Measurements from ENCODE around the gene TMTC2. TPM values are rescaled to one million over a fixed set of nuclear protein-coding genes. Genes with fewer than 3 reads are reported as not detected.
"Not testable (repeated sequence)": the region's sequence is repeated elsewhere in the genome, so short reads cannot be mapped to it uniquely, and the experiment has no call there.

Gene TMTC2
- polyA plus RNA-seq, 1 donor, result 12.1 TPM

DNA sequence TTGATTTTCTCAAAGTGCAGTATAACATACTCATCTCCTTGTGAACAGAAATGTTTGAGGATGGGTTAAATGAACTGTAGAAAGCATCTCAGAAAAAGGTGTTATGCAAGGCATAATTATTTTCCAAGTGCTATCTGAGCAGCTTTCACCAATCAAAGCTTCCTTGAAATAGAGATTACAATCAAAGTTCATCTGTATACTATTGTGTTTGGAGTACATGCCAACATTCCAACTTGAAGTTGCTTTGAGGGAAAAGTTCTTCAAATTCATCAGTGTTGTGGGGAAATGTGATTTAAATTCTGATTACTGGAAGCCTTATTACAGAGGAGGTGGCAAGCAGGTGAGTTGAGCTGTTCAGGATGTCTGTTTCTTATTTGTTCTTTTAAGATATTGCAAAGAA lies 68.2 kb downstream of the TMTC2 start:
- Histone ChIP-seq H3K27ac (ENCODE audit: low read length) (no peak overlapping the region), H3K27me3 (ENCODE audit: control insufficient read depth, insufficient read depth, low read length) (no peaks in the 10 kb centered on the region), H3K4me1 (ENCODE audit: control insufficient read depth, insufficient read depth, low read length) (no peaks in the 10 kb centered on the region), H3K9me3 (ENCODE audit: control insufficient read depth, low read depth, low read length) (no peaks in the 10 kb centered on the region), H3K4me3 (ENCODE audit: low read length) (no peak overlapping the region), H3K36me3 (ENCODE audit: control insufficient read depth, insufficient read depth, low read length) (no peaks in the 10 kb centered on the region)
- DNase-seq, result no peak

DNA sequence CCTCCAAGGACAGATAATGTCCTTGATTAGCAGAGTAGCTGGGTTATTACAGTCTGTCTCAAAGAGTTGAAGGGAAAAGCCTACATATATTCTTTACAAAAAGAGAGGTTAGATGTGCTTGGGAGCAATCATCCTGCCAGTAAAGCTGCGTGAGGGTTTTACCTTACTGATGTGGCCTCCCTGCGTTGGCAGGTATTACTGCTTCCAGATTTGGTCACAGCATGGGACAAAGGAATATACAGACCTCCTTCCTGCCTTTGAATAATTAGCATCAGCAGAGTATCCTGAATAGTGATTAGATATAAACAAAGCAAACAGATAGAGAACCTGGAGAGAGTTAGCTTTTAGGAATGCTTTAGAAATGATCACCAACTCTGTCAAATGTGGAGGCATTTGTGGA lies 69.6 kb downstream of the TMTC2 start:
- Histone ChIP-seq H3K27ac (ENCODE audit: low read length) (no peak overlapping the region), H3K27me3 (ENCODE audit: control insufficient read depth, insufficient read depth, low read length) (no peaks in the 10 kb centered on the region), H3K36me3 (ENCODE audit: control insufficient read depth, insufficient read depth, low read length) (no peaks in the 10 kb centered on the region), H3K9me3 (ENCODE audit: control insufficient read depth, low read depth, low read length) (no peaks in the 10 kb centered on the region), H3K4me1 (ENCODE audit: control insufficient read depth, insufficient read depth, low read length) (no peaks in the 10 kb centered on the region), H3K4me3 (ENCODE audit: low read length) (no peak overlapping the region)
- no peak for DNase-seq
- WGBS (ENCODE audit: insufficient coverage, low lambda C conversion rate), result no CpG with 5 or more reads among the region's 2 CpGs

DNA sequence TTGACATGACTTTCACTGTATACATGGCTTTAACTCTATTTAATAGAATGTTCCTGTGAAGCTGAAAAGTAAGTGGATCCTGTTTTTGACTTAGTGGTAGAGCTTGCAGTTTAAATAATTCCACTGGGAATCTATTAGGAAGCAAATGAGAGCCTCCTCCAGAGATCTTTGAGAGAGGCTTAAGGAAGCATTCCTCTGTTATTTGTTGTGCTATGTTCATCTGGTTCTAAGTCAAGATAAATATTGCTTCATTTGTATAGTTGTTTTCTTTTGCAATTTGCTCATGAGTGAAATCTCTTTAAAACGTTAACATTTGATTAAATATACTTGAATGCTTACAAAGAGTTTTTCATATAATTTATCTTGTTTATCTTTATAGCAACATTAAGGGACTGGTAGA lies 70.4 kb downstream of the TMTC2 start:
- Histone ChIP-seq H3K4me1 (ENCODE audit: control insufficient read depth, insufficient read depth, low read length) (no peaks in the 10 kb centered on the region), H3K27ac (ENCODE audit: low read length) (no peak overlapping the region), H3K27me3 (ENCODE audit: control insufficient read depth, insufficient read depth, low read length) (no peaks in the 10 kb centered on the region), H3K9me3 (ENCODE audit: control insufficient read depth, low read depth, low read length) (no peaks in the 10 kb centered on the region), H3K4me3 (ENCODE audit: low read length) (no peak overlapping the region), H3K36me3 (ENCODE audit: control insufficient read depth, insufficient read depth, low read length) (no peaks in the 10 kb centered on the region)
- no peak for DNase-seq
- 50% methylated on average over 1 of the region's 1 CpG for WGBS (ENCODE audit: insufficient coverage, low lambda C conversion rate)

DNA sequence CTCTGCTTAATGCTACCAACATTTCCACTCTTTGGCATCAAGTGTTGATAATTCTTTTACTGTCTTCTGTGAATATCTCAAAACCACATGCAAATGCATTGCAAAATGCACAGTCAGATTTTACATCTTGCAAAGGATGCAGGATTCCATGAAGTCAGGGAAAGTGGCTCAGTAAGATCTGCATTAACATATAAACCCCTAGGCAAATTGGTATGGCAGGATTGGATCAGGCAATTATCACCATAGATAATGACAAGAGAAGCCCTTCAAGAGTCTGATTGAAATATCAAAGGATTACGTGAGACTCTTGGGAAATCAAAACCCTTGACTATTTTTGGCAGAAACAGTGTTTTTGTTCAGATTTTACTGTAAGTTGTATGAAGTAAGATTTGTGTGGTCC lies 71.0 kb downstream of the TMTC2 start:
- H3K4me1 ChIP-seq (ENCODE audit: control insufficient read depth, insufficient read depth, low read length), result no peaks in the 10 kb centered on the region
- DNase-seq, result no peak
- no CpG with 5 or more reads among the region's 1 CpG for WGBS (ENCODE audit: insufficient coverage, low lambda C conversion rate)
- H3K9me3 ChIP-seq (ENCODE audit: control insufficient read depth, low read depth, low read length), result no peaks in the 10 kb centered on the region
- H3K4me3 ChIP-seq (ENCODE audit: low read length), result no peak overlapping the region
- no peaks in the 10 kb centered on the region for H3K36me3 ChIP-seq (ENCODE audit: control insufficient read depth, insufficient read depth, low read length)
- no peaks in the 10 kb centered on the region for H3K27me3 ChIP-seq (ENCODE audit: control insufficient read depth, insufficient read depth, low read length)
- no peak overlapping the region for H3K27ac ChIP-seq (ENCODE audit: low read length)

DNA sequence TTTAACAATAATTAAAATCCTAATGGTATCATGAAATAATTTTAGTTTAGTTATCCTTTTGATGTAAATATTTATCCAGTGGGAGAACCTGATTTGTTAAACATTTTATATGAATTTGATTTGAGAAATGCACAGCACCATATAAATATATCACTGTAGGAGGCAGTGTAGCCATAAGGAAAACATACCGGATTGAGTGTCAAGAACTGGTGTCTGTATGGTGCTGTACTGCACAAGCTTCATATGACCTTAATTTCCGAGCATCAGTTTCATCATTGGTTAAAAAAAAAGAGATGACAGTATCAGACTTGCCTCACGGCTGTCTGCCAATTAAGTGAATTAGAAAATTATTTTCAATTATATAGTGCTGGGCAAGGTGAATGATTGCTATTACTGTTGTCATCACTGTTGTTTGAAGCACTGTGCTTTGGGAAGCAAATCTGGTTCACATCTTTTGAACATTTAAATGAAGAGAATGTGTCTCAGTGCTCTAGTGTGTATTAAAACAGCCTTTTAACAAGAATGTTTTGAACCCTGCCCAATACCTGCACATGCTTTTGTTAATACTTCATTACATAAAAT lies 72.1 kb downstream of the TMTC2 start:
- H3K27me3 ChIP-seq (ENCODE audit: control insufficient read depth, insufficient read depth, low read length), result no peaks in the 10 kb centered on the region
- WGBS (ENCODE audit: insufficient coverage, low lambda C conversion rate), result no CpG with 5 or more reads among the region's 3 CpGs
- no peaks in the 10 kb centered on the region for H3K36me3 ChIP-seq (ENCODE audit: control insufficient read depth, insufficient read depth, low read length)
- no peak overlapping the region for H3K4me3 ChIP-seq (ENCODE audit: low read length)
- no peaks in the 10 kb centered on the region for H3K9me3 ChIP-seq (ENCODE audit: control insufficient read depth, low read depth, low read length)
- H3K4me1 ChIP-seq (ENCODE audit: control insufficient read depth, insufficient read depth, low read length), result no peaks in the 10 kb centered on the region
- no peak overlapping the region for H3K27ac ChIP-seq (ENCODE audit: low read length)
- no peak for DNase-seq

DNA sequence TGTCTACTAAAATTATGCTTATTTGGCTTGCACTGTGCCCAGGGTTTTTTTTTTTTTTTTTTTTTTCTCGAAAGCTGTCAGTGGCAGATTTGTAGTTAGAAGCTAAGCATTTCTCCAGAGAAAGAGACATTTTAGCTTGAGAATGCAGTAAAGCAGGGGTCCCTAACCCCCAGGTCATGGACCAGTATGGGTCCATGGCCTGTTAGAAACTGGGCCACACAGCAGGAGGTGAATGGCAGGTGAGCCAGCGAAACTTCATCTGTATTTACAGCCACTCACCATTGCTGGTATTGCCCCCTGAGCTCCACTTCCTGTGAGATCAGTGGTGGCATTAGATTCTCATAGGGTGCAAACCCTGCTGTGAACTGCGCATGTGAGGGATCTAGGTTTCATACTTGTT lies 73.7 kb downstream of the TMTC2 start:
- Histone ChIP-seq H3K4me1 (ENCODE audit: control insufficient read depth, insufficient read depth, low read length) (no peaks in the 10 kb centered on the region), H3K36me3 (ENCODE audit: control insufficient read depth, insufficient read depth, low read length) (no peaks in the 10 kb centered on the region), H3K4me3 (ENCODE audit: low read length) (no peak overlapping the region), H3K27me3 (ENCODE audit: control insufficient read depth, insufficient read depth, low read length) (no peaks in the 10 kb centered on the region), H3K27ac (ENCODE audit: low read length) (no peak overlapping the region), H3K9me3 (ENCODE audit: control insufficient read depth, low read depth, low read length) (no peaks in the 10 kb centered on the region)
- DNase-seq, result no peak
- no CpG with 5 or more reads among the region's 3 CpGs for WGBS (ENCODE audit: insufficient coverage, low lambda C conversion rate)

DNA sequence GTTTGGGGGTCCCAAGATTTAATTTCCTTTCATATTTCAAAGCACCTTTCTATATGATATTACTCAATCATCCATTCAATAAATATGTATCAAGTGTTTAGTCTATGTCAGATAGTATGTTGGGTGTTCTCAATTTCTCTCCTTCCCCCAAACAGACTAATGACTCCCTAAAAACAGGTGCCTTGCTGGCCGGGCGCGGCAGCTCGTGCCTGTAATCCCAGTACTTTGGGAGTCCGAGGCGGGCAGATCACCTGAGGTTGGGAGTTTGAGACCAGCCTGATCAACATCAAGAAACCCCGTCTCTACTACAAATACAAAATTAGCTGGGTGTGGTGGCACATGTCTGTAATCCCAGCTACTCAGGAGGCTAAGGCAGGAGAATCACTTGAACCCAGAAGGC lies 78.5 kb downstream of the TMTC2 start:
- not testable (repeated sequence) for H3K27ac ChIP-seq (ENCODE audit: low read length); DNase-seq; H3K27me3 ChIP-seq (ENCODE audit: control insufficient read depth, insufficient read depth, low read length); H3K9me3 ChIP-seq (ENCODE audit: control insufficient read depth, low read depth, low read length); H3K4me3 ChIP-seq (ENCODE audit: low read length); H3K36me3 ChIP-seq (ENCODE audit: control insufficient read depth, insufficient read depth, low read length); H3K4me1 ChIP-seq (ENCODE audit: control insufficient read depth, insufficient read depth, low read length)
- WGBS (ENCODE audit: insufficient coverage, low lambda C conversion rate), result no CpG with 5 or more reads among the region's 7 CpGs

DNA sequence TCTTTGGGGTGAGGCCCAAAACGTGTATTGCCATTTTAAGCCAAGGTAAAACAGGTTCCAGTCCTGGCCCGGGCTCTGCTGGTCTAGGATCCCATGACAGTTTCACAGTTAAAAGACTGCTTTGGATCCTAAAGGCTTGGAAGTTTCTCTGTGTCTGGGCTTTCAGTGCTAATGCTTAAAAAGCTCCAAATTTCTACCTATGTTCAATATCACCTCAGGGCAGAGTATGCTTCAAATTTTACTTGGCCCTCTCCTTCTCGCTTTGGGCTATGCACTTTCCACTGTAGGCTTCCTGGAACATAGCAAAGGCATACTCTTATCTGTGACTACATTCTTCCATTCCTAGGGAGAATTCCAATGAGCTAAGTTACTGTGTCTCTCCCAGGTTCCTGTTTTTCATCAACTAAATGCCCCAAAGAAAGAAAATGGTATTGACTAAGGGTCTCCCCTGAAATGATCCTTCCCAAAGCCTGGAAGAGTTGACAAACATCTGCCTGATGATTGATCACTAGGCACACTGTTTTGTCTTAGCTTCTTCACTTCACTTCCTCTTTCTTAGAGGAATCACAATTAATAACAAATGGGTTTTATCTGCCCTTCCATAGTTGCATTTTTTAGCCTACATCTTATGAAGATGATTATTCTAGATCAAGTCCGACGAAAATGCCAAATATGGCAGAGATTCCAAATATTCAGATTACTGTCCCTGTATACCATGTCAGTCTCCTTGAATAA lies 79.4 kb downstream of the TMTC2 start:
- WGBS (ENCODE audit: insufficient coverage, low lambda C conversion rate), result 83% methylated on average over 1 of the region's 5 CpGs
- DNase-seq, result no peak
- Histone ChIP-seq H3K4me1 (ENCODE audit: control insufficient read depth, insufficient read depth, low read length) (no peaks in the 10 kb centered on the region), H3K9me3 (ENCODE audit: control insufficient read depth, low read depth, low read length) (no peaks in the 10 kb centered on the region), H3K4me3 (ENCODE audit: low read length) (no peak overlapping the region), H3K27me3 (ENCODE audit: control insufficient read depth, insufficient read depth, low read length) (no peaks in the 10 kb centered on the region), H3K27ac (ENCODE audit: low read length) (no peak overlapping the region), H3K36me3 (ENCODE audit: control insufficient read depth, insufficient read depth, low read length) (no peaks in the 10 kb centered on the region)

DNA sequence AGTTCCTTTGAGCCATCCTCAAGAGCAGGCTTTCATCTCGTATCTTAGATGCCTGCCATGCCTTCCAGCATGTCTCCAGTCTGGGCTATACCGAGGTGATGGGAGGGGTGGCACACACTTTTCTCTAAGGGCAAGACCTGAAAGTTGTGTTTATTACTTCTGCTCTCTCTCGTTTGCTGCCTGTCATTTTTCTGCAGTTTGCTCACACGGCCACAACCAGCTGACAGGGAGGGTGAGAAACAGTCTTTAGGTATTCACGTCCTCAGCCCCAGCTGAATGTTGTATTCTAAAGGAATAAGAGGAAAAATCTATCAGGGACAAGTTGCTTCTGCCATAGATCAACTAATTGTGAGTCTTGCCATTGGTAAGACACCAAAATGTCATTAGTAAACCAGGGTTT lies 88.0 kb downstream of the TMTC2 start:
- Histone ChIP-seq H3K4me1 (ENCODE audit: control insufficient read depth, insufficient read depth, low read length) (no peaks in the 10 kb centered on the region), H3K27ac (ENCODE audit: low read length) (no peak overlapping the region), H3K9me3 (ENCODE audit: control insufficient read depth, low read depth, low read length) (no peaks in the 10 kb centered on the region), H3K36me3 (ENCODE audit: control insufficient read depth, insufficient read depth, low read length) (no peaks in the 10 kb centered on the region), H3K27me3 (ENCODE audit: control insufficient read depth, insufficient read depth, low read length) (no peaks in the 10 kb centered on the region), H3K4me3 (ENCODE audit: low read length) (no peak overlapping the region)
- no peak for DNase-seq
- WGBS (ENCODE audit: insufficient coverage, low lambda C conversion rate), result no CpG with 5 or more reads among the region's 5 CpGs

DNA sequence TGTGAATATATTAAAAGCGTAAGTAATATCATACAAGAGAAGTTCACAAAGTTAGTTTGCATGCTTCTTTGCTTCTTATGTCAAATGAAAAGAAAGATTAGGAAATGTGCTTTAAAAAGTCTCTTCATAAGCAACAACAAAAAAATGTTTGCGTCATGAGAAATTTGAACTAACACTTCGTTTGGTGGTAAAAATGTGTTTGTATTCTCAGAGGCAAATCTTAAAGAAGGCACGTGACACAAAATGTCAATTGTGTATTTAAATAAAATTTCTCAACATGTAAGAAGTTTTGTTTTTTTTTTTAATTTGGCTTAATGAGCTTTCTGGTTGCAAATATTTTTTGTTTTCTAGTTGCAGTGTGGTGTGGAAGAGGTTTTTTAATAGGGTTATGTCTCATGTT lies 93.8 kb downstream of the TMTC2 start:
- no peaks in the 10 kb centered on the region for H3K4me1 ChIP-seq (ENCODE audit: control insufficient read depth, insufficient read depth, low read length)
- H3K4me3 ChIP-seq (ENCODE audit: low read length), result no peak overlapping the region
- no peaks in the 10 kb centered on the region for H3K9me3 ChIP-seq (ENCODE audit: control insufficient read depth, low read depth, low read length)
- no peaks in the 10 kb centered on the region for H3K27me3 ChIP-seq (ENCODE audit: control insufficient read depth, insufficient read depth, low read length)
- no peaks in the 10 kb centered on the region for H3K36me3 ChIP-seq (ENCODE audit: control insufficient read depth, insufficient read depth, low read length)
- WGBS (ENCODE audit: insufficient coverage, low lambda C conversion rate), result 94% methylated on average over 2 of the region's 4 CpGs
- DNase-seq, result no peak
- no peak overlapping the region for H3K27ac ChIP-seq (ENCODE audit: low read length)

DNA sequence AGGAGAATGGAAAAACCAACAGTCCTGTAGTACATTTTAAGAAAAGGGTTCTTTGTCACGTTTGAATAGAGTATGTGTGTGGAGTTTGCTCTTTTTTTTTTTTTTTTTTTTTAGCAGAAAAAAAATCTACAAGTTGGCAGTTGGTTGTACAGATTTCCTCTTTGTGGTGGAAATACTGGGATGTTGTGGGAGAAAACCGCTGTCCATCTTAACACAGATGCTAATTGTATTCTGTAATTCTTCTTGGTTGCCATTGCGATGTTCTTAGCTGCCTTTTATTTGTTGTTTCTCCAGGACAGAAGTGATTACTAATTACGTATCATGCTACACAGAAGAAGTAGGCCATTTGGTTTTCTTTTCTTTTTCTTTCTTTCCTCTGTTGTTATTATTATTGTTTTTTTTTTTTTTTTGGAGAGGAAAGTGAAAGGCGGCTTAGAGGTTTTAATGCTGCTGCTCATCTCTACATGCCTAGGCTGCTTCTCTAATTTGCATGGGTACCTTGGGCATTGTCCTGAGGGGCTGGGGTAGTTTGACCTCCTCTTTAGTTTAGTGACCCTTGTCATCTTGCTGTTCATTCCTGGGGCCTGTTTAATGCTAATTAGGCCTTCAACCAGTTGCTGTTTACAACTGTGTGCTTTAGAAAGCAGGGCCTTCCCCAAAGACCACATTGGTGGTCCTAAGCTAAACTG lies 94.7 kb downstream of the TMTC2 start:
- H3K4me1 ChIP-seq (ENCODE audit: control insufficient read depth, insufficient read depth, low read length), result no peaks in the 10 kb centered on the region
- H3K27ac ChIP-seq (ENCODE audit: low read length), result no peak overlapping the region
- no peaks in the 10 kb centered on the region for H3K9me3 ChIP-seq (ENCODE audit: control insufficient read depth, low read depth, low read length)
- no peaks in the 10 kb centered on the region for H3K36me3 ChIP-seq (ENCODE audit: control insufficient read depth, insufficient read depth, low read length)
- no peak for DNase-seq
- WGBS (ENCODE audit: insufficient coverage, low lambda C conversion rate), result 83% methylated on average over 1 of the region's 5 CpGs
- no peak overlapping the region for H3K4me3 ChIP-seq (ENCODE audit: low read length)
- H3K27me3 ChIP-seq (ENCODE audit: control insufficient read depth, insufficient read depth, low read length), result no peaks in the 10 kb centered on the region

All from large intestine (tissue), 3 donors.